Transverse colon (tissue), 4 donors: ENCODE results near the gene AP1M1.

Source experiments
- CTCF ChIP-seq, 5 experiments: fragments of 200-600 bp in 3 of 5; fragments of 450-650 bp in 2 of 5; sonication (generic) in 3 of 5; IDR thresholded peaks; 1 replicate in 2 of 5; 2 replicates in 3 of 5; pipeline ENCODE4 v1.5.1; 2016 to 2017; ENCODE audit warnings: antibody characterized with exemption in 5 of 5, inconsistent platforms in 3 of 5, mild to moderate bottlenecking in 2 of 5, moderate library complexity in 1 of 5
- EP300 ChIP-seq: sonication (generic); formaldehyde crosslinking; IDR thresholded peaks from one replicate; pipeline ENCODE4 v1.6.1; 2017; ENCODE audit warnings: antibody characterized with exemption, low read depth
- POLR2A ChIP-seq: fragments of 450-650 bp; IDR thresholded peaks from one replicate; pipeline ENCODE4 v1.6.1; 2016; ENCODE audit warnings: antibody characterized with exemption, mild to moderate bottlenecking, moderate library complexity
- POLR2AphosphoS5 ChIP-seq, 3 donors: sonication (generic); formaldehyde crosslinking; IDR thresholded peaks; one replicate each; pipeline ENCODE4 v1.6.1; 2016; ENCODE audit warnings: antibody characterized with exemption in 3 of 3

GRCh38 chr19:16202320-16203255 lies 4.9 kb downstream of the AP1M1 start:
- no peak for TF ChIP-seq CTCF (IDR thresholded peaks at IDR 0.05)
- no peak for TF ChIP-seq POLR2AphosphoS5 (IDR thresholded peaks at IDR 0.05)
- TF ChIP-seq POLR2A = no peak
- no peak for TF ChIP-seq EP300
